Smooth muscle cell (in vitro differentiated cells): ENCODE data around the gene GRPEL1. TPM values are rescaled to one million over a fixed set of nuclear protein-coding genes. Genes with fewer than 3 reads are reported as not detected.

Experiments
- DNase-seq: peaks from one replicate; lab custom pipeline; 2025; ENCODE audit not compliant: unreplicated experiment; lab: John Stamatoyannopoulos, UW
- H2AFZ ChIP-seq: fragments of 200-600 bp; sonication (generic); 2 replicates; pipeline ENCODE4 v1.6.0; 2016; ENCODE audit warnings: antibody characterized with exemption, low read depth, mild to moderate bottlenecking
- H3F3A ChIP-seq: fragments of 200-600 bp; sonication (generic); 2 replicates; pipeline ENCODE4 v1.6.0; 2017; ENCODE audit warnings: antibody characterized with exemption, low read depth
- H3K27ac ChIP-seq: fragments of 200-600 bp; sonication (generic); 2 replicates; pipeline ENCODE4 v1.5.1; 2016; ENCODE audit warnings: low read depth, mild to moderate bottlenecking
- H3K27me3 ChIP-seq: fragments of 200-600 bp; sonication (generic); 2 replicates; pipeline ENCODE4 v1.6.1; 2016; ENCODE audit warnings: low read depth, mild to moderate bottlenecking
- H3K36me3 ChIP-seq: fragments of 200-600 bp; sonication (generic); 2 replicates; pipeline ENCODE4 v1.5.1; 2016; ENCODE audit warnings: low read depth
- H3K4me1 ChIP-seq: fragments of 200-600 bp; sonication (generic); 2 replicates; pipeline ENCODE4 v1.5.1; 2016; ENCODE audit warnings: low read depth
- H3K4me2 ChIP-seq: fragments of 200-600 bp; sonication (generic); 2 replicates; pipeline ENCODE4 v1.6.0; 2016; ENCODE audit warnings: mild to moderate bottlenecking
- H3K4me3 ChIP-seq: fragments of 200-600 bp; sonication (generic); 2 replicates; pipeline ENCODE4 v1.5.1; 2016; ENCODE audit warnings: mild to moderate bottlenecking
- H3K79me2 ChIP-seq: fragments of 200-600 bp; sonication (generic); 2 replicates; pipeline ENCODE4 v1.6.0; 2016; ENCODE audit warnings: low read depth, mild to moderate bottlenecking
- H3K9ac ChIP-seq: fragments of 200-600 bp; sonication (generic); 2 replicates; pipeline ENCODE4 v1.6.0; 2016; ENCODE audit warnings: low read depth
- H3K9me3 ChIP-seq: fragments of 200-600 bp; sonication (generic); replicated peaks from 2 replicates; pipeline ENCODE4 v1.5.1; 2016; ENCODE audit warnings: low read depth
- H4K20me1 ChIP-seq: fragments of 200-600 bp; sonication (generic); 2 replicates; pipeline ENCODE4 v1.6.0; 2016; ENCODE audit warnings: low read depth
- WGBS: methylation state at CpG from one replicate; pipeline ENCODE4 v1.1.7; 2016; ENCODE audit warnings: low lambda C conversion rate; 5-methylcytosine and 5-hydroxymethylcytosine counted together
- polyA plus RNA-seq: library from polyadenylated mRNA; unstranded; fragments of >200 nt; fragmentation: Nextera tagmentation; extraction: Ambion mirVana; gene quantifications from 2 replicates; pipeline ENCODE4 v1.2.1, GENCODE V29; 2016
- total RNA-seq: library from RNA; depleted of rRNA; stranded (reverse); fragments of >200 nt; gene quantifications from 2 replicates; pipeline ENCODE4 v1.2.3, GENCODE V29; 2014
- TF ChIP-seq, protein P1 (sequence below): fragments of 200-600 bp; sonication (generic); IDR thresholded peaks from 2 replicates; pipeline ENCODE4 v1.5.1; 2017; ENCODE audit warnings: borderline replicate concordance, mild to moderate bottlenecking, antibody characterized with exemption; ENCODE audit not compliant: insufficient read depth, poor library complexity, severe bottlenecking

The GRPEL1 gene
- total and polyA plus RNA-seq, 2 experiments from 2014 or later, result 18.6 to 40.6 TPM

GRCh38 chr4:7045961-7046921, 21.6 kb downstream of the GRPEL1 start:
- H3K9me3 ChIP-seq, result no peaks in the 10 kb centered on the region
- peaks cover 76% of the 10 kb centered on the region for H3K79me2 ChIP-seq
- peaks cover 75% of the 10 kb centered on the region for H4K20me1 ChIP-seq
- no peak overlapping the region for H3K27ac ChIP-seq
- TF ChIP-seq, protein P1, sequence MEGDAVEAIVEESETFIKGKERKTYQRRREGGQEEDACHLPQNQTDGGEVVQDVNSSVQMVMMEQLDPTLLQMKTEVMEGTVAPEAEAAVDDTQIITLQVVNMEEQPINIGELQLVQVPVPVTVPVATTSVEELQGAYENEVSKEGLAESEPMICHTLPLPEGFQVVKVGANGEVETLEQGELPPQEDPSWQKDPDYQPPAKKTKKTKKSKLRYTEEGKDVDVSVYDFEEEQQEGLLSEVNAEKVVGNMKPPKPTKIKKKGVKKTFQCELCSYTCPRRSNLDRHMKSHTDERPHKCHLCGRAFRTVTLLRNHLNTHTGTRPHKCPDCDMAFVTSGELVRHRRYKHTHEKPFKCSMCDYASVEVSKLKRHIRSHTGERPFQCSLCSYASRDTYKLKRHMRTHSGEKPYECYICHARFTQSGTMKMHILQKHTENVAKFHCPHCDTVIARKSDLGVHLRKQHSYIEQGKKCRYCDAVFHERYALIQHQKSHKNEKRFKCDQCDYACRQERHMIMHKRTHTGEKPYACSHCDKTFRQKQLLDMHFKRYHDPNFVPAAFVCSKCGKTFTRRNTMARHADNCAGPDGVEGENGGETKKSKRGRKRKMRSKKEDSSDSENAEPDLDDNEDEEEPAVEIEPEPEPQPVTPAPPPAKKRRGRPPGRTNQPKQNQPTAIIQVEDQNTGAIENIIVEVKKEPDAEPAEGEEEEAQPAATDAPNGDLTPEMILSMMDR, result no peak
- peaks cover 17% of the 10 kb centered on the region for H3K4me1 ChIP-seq
- no peak overlapping the region for H3K4me2 ChIP-seq
- WGBS, result 95% methylated on average over 23 of the region's 23 CpGs
- H3F3A ChIP-seq, result no peaks in the 10 kb centered on the region
- DNase-seq, result no peak
- H3K27me3 ChIP-seq, result no peaks in the 10 kb centered on the region
- no peak overlapping the region for H3K9ac ChIP-seq
- no peaks in the 10 kb centered on the region for H3K36me3 ChIP-seq
- H2AFZ ChIP-seq, result no peak overlapping the region
- no peak overlapping the region for H3K4me3 ChIP-seq

DNA sequence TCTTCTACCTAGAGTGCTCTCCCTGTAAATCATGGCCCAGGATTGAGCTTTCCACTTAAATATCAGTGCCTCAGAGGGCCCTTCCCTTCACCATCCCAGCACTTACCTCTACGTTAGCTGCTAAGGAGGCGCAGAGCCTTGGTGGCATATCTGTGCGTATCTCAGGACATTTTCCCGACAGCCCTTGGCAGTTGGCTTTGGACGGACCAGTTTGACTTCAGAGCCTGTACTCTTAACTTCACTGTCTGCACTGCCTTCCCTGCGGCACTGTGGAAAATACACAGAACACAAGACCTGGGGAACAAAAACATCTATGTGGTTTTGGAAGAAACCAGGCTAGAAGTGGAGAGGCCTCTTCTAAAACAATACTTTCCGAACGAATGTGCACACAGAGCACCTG, 22.3 kb downstream of the GRPEL1 start:
- WGBS, result 86% methylated on average over 8 of the region's 8 CpGs
- Histone ChIP-seq H3F3A (peaks cover 5% of the 10 kb centered on the region), H3K4me3 (no peak overlapping the region), H3K9me3 (no peaks in the 10 kb centered on the region), H3K9ac (no peak overlapping the region), H3K27ac (no peak overlapping the region), H2AFZ (no peak overlapping the region), H3K27me3 (no peaks in the 10 kb centered on the region), H3K4me1 (peaks cover 17% of the 10 kb centered on the region), H3K36me3 (no peaks in the 10 kb centered on the region), H3K4me2 (no peak overlapping the region), H3K79me2 (peaks cover 70% of the 10 kb centered on the region), H4K20me1 (peaks cover 68% of the 10 kb centered on the region)
- TF ChIP-seq, protein P1, result no peak
- no peak for DNase-seq

DNA sequence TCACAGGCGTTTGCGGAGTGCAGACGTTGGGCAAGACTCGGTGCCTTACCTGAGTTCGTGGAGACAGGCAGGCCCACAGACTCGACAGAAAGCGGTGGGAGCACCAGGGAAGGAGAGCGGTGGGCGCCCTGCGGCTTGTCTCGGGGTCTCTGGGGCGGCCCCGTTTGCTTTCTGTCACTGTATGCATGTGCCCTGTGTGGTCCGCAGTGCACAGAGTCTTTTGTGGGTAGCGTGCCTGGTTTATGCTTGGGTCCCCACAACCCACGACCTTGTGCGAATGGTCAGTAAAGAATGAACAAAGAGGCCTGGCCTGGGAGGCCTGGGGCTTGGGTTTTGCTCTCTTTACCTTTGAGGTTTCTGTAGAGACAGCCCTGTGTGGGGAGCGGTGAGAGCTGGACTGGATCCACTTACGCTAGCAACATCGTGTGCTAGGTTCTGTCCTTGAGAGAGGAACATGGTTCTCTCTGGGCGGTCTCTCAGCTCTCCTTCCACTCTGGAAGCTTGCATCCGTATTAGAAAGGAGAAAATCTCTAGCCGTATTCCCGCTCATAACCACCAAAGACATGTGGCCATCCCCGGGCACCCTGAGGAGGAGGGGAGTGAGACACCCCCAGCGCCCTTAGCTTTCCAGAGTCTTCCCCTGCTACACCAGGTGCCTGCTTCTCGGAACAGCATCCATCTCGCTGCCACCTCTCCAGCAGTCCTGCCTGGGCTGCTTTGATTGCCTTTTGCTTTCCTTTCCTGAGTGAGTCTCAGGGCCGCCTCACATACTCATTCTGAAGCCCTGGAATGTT, 23.5 kb downstream of the GRPEL1 start:
- no peak for DNase-seq
- WGBS, result 37% methylated on average over 28 of the region's 29 CpGs
- TF ChIP-seq, protein P1, result no peak

More for the DNA sequence above, 23.5 kb downstream of the GRPEL1 start:
- no peaks in the 10 kb centered on the region for H3K9me3 ChIP-seq
- no peaks in the 10 kb centered on the region for H3K27me3 ChIP-seq
- H3K4me3 ChIP-seq, result peak overlapping the region; percentile 97
- peaks cover 5% of the 10 kb centered on the region for H3F3A ChIP-seq
- H3K4me1 ChIP-seq, result peaks cover 17% of the 10 kb centered on the region
- H3K36me3 ChIP-seq, result no peaks in the 10 kb centered on the region
- H3K79me2 ChIP-seq, result peaks cover 58% of the 10 kb centered on the region
- H3K9ac ChIP-seq, result peak overlapping the region; percentile 83
- H3K27ac ChIP-seq, result peak overlapping the region; percentile 60
- peak overlapping the region; percentile 91 for H2AFZ ChIP-seq
- peaks cover 56% of the 10 kb centered on the region for H4K20me1 ChIP-seq
- H3K4me2 ChIP-seq, result peak overlapping the region; percentile 97
